ENCODE data around the gene FSHR.

DNA sequence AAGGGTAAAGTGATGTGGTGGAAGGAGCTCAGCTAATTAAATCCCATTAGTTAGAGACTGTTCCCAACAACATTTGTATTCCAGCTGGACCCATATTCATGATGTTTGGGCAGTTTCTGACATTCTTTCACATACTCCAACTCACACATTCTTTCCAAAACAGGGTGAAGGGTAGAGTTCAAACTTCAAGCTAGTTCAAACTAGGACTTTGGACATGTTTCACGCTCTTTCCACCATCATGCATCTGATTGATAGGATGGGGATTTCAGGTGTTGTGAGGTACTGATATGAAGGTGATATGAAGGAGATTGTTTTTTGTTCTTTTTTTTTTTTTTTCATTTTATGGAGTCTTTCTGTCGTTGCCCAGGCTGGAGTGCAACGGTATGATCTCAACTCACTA is 201.7 kb downstream of the FSHR start:
- TF ChIP-seq, protein P1, sequence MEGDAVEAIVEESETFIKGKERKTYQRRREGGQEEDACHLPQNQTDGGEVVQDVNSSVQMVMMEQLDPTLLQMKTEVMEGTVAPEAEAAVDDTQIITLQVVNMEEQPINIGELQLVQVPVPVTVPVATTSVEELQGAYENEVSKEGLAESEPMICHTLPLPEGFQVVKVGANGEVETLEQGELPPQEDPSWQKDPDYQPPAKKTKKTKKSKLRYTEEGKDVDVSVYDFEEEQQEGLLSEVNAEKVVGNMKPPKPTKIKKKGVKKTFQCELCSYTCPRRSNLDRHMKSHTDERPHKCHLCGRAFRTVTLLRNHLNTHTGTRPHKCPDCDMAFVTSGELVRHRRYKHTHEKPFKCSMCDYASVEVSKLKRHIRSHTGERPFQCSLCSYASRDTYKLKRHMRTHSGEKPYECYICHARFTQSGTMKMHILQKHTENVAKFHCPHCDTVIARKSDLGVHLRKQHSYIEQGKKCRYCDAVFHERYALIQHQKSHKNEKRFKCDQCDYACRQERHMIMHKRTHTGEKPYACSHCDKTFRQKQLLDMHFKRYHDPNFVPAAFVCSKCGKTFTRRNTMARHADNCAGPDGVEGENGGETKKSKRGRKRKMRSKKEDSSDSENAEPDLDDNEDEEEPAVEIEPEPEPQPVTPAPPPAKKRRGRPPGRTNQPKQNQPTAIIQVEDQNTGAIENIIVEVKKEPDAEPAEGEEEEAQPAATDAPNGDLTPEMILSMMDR (conservative IDR thresholded peaks at IDR 0.05), result no peak
- TF ChIP-seq ZFX (IDR thresholded peaks at IDR 0.05), result no peak
